GM12878 (cell line): ENCODE data around the gene KICS2. TPM values are rescaled to one million over a fixed set of nuclear protein-coding genes. Genes with fewer than 3 reads are reported as not detected.

Experiments used
- BACH1 ChIP-seq: fragments of 450-650 bp; IDR thresholded peaks from 2 replicates; pipeline ENCODE4 v1.6.1; 2017; ENCODE audit warnings: mild to moderate bottlenecking, borderline replicate concordance
- CHD2 ChIP-seq: IDR thresholded peaks from 2 replicates; pipeline ENCODE4 v1.6.1; 2011; ENCODE audit warnings: low read depth, low read length, improper control_type of control experiment, borderline replicate concordance
- CUX1 ChIP-seq: IDR thresholded peaks from 2 replicates; pipeline ENCODE4 v1.6.1; 2012; ENCODE audit warnings: improper control_type of control experiment, low read depth, low read length; ENCODE audit not compliant: insufficient replicate concordance
- EP300 ChIP-seq, 2 experiments: fragments of 150-350 bp in 1 of 2; IDR thresholded peaks; 2 replicates each; pipeline ENCODE4 v1.6.1; 2011 to 2012; ENCODE audit warnings: low read depth in 2 of 2, low read length in 2 of 2, borderline replicate concordance in 1 of 2, improper control_type of control experiment in 1 of 2, inconsistent platforms in 1 of 2; ENCODE audit not compliant: control insufficient read depth in 1 of 2
- MAX ChIP-seq: IDR thresholded peaks from 2 replicates; pipeline ENCODE4 v1.6.1; 2012; ENCODE audit warnings: low read depth, low read length, improper control_type of control experiment
- MTA2 ChIP-seq: fragments of 450-650 bp; IDR thresholded peaks from 2 replicates; pipeline ENCODE4 v1.6.1; 2016; ENCODE audit warnings: low read depth, mild to moderate bottlenecking, moderate library complexity
- PML ChIP-seq: IDR thresholded peaks from 2 replicates; pipeline ENCODE4 v1.6.1; 2012; ENCODE audit warnings: low read length, inconsistent platforms
- POLR2AphosphoS2 ChIP-seq: IDR thresholded peaks from 2 replicates; pipeline ENCODE4 v1.6.1; 2011; ENCODE audit warnings: low read depth, mild to moderate bottlenecking, low read length, improper control_type of control experiment, moderate library complexity
- RAD51 ChIP-seq: fragments of 450-650 bp; IDR thresholded peaks from 2 replicates; pipeline ENCODE4 v1.6.1; 2016; ENCODE audit warnings: moderate library complexity, mild to moderate bottlenecking, inconsistent platforms
- SIN3A ChIP-seq: IDR thresholded peaks from 2 replicates; pipeline ENCODE4 v1.6.1; 2012; ENCODE audit warnings: low read depth, low read length, improper control_type of control experiment
- SMAD1 ChIP-seq: fragments of 450-650 bp; IDR thresholded peaks from 2 replicates; pipeline ENCODE4 v1.6.1; 2018; ENCODE audit warnings: mild to moderate bottlenecking, low read depth; ENCODE audit not compliant: partially characterized antibody
- STAT3 ChIP-seq: IDR thresholded peaks from 2 replicates; pipeline ENCODE4 v1.6.1; 2011; ENCODE audit warnings: low read depth, low read length, improper control_type of control experiment
- TCF3 ChIP-seq: IDR thresholded peaks from 2 replicates; pipeline ENCODE4 v1.6.1; 2012; ENCODE audit warnings: low read depth, mild to moderate bottlenecking, low read length, borderline replicate concordance; ENCODE audit not compliant: insufficient read depth
- polyA plus RNA-seq, 11 experiments: library from polyadenylated mRNA; depleted of rRNA in 4 of 11; unstranded in 6 of 11; stranded (reverse) in 5 of 11; fragments of >200 nt; fragmentation: Nextera tagmentation in 4 of 11; fragmentation: Illumina TruSeq in 1 of 11; extraction: Ambion mirVana in 4 of 11; extraction: Trizol in 1 of 11; gene quantifications; 1 replicate in 1 of 11; 2 replicates in 10 of 11; pipeline versions ENCODE4 v1.2.1 to v1.2.3, GENCODE V29; 2011 to 2016; ENCODE audit warnings: inconsistent platforms in 2 of 11, missing spikeins in 2 of 11, low read depth in 1 of 11
- total RNA-seq, 4 experiments: library from RNA; depleted of rRNA in 3 of 4; stranded (reverse); fragments of >200 nt in 3 of 4; fragmentation: Illumina TruSeq in 1 of 4; extraction: Trizol in 1 of 4; gene quantifications; 2 replicates each; pipeline versions ENCODE4 v1.2.1 to v1.2.3, GENCODE V29; 2013 to 2021

KICS2 gene
- total and polyA plus RNA-seq, 10 of the 15 experiments (the other 5 are each of a cell fraction or from before 2014, with no cell fraction given) = 3.9 to 13.1 (median 9.5) TPM

GRCh38 chr12:64178122-64178521, 44.0 kb downstream of the KICS2 start (continued):
- TF ChIP-seq CUX1 = no peak
- no peak for TF ChIP-seq BACH1
- no peak for TF ChIP-seq STAT3
- TF ChIP-seq TCF3 = no peak
- TF ChIP-seq MTA2 = no peak
- no peak for TF ChIP-seq RAD51
- TF ChIP-seq SMAD1 = no peak
- no peak for TF ChIP-seq MAX
- no peak for TF ChIP-seq POLR2AphosphoS2
- no peak for TF ChIP-seq PML
- TF ChIP-seq CHD2 = no peak
- TF ChIP-seq SIN3A = no peak
- no peak for TF ChIP-seq EP300 (IDR thresholded peaks at IDR 0.05; ENCODE audit: borderline replicate concordance in 1 of 2, control insufficient read depth in 1 of 2, low read depth in 2 of 2, low read length in 2 of 2)
